CD8-positive, alpha-beta memory T cell (primary cell): ENCODE measurements around the gene MUC5B. TPM values are rescaled to one million over a fixed set of nuclear protein-coding genes. Genes with fewer than 3 reads are reported as not detected.

ENCODE experiments used
- CTCF ChIA-PET: fragments of 350-600 bp; sonication (Branson Sonifier 250); formaldehyde crosslinking; loops from one replicate; lab custom pipeline; 2021; ENCODE audit warnings: antibody characterized with exemption; lab: Charles Lee
- POLR2A ChIA-PET: fragments of 350-600 bp; sonication (Branson Sonifier 250); formaldehyde crosslinking; loops from one replicate; lab custom pipeline; 2021; ENCODE audit warnings: antibody characterized with exemption; lab: Charles Lee
- DNase-seq, 5 donors: peaks; one replicate each; pipeline versions ENCODE4 v3.0.0 to v3.0.0-alpha.2; 2020 to 2022; ENCODE audit warnings: mixed read lengths in 1 of 5
- H3K27ac ChIP-seq: one replicate; pipeline ENCODE4 v1.7.0; 2013; ENCODE audit warnings: low read depth, mild to moderate bottlenecking, low read length, moderate library complexity
- H3K27me3 ChIP-seq: 2 replicates; pipeline ENCODE4 v1.7.0; 2013; ENCODE audit warnings: low read length, mild to moderate bottlenecking; ENCODE audit not compliant: insufficient read depth, poor library complexity, severe bottlenecking
- H3K36me3 ChIP-seq: 2 replicates; pipeline ENCODE4 v1.7.0; 2013; ENCODE audit warnings: mild to moderate bottlenecking, low read length, moderate library complexity; ENCODE audit not compliant: insufficient read depth
- H3K4me1 ChIP-seq: 2 replicates; pipeline ENCODE4 v1.7.0; 2013; ENCODE audit warnings: mild to moderate bottlenecking, low read length, moderate library complexity; ENCODE audit not compliant: insufficient read depth
- H3K4me3 ChIP-seq: 2 replicates; pipeline ENCODE4 v1.7.0; 2013; ENCODE audit warnings: mild to moderate bottlenecking, low read length
- H3K9me3 ChIP-seq: 2 replicates; pipeline ENCODE4 v1.7.0; 2013; ENCODE audit warnings: mild to moderate bottlenecking, low read length
- H3K27ac Mint-ChIP-seq, 8 donors: one replicate each; pipeline ENCODE4 v1.8.0; 2020 to 2021; ENCODE audit warnings: mixed read lengths in 8 of 8, mild to moderate bottlenecking in 6 of 8, inconsistent platforms in 3 of 8, moderate library complexity in 3 of 8
- H3K27me3 Mint-ChIP-seq, 2 donors: one replicate each; pipeline ENCODE4 v1.8.0; 2020 to 2021; ENCODE audit warnings: mixed read lengths in 2 of 2, mild to moderate bottlenecking in 1 of 2, moderate library complexity in 1 of 2
- H3K36me3 Mint-ChIP-seq, 3 donors: one replicate each; pipeline ENCODE4 v1.8.0; 2020 to 2021; ENCODE audit warnings: mixed read lengths in 3 of 3, inconsistent platforms in 1 of 3, mild to moderate bottlenecking in 1 of 3
- H3K4me1 Mint-ChIP-seq, 3 donors: one replicate each; pipeline ENCODE4 v1.8.0; 2020 to 2021; ENCODE audit warnings: mixed read lengths in 3 of 3, inconsistent platforms in 1 of 3, mild to moderate bottlenecking in 1 of 3
- H3K4me3 Mint-ChIP-seq, 7 donors: one replicate each; pipeline ENCODE4 v1.8.0; 2020 to 2021; ENCODE audit warnings: mixed read lengths in 7 of 7, mild to moderate bottlenecking in 6 of 7, moderate library complexity in 4 of 7, inconsistent platforms in 2 of 7
- H3K9me3 Mint-ChIP-seq, 5 donors: one replicate each; pipeline ENCODE4 v1.8.0; 2020 to 2022; ENCODE audit warnings: mixed read lengths in 5 of 5, mild to moderate bottlenecking in 3 of 5, moderate library complexity in 2 of 5, inconsistent platforms in 1 of 5
- polyA plus RNA-seq: library from polyadenylated mRNA; unstranded; fragments of 300-500 nt; fragmentation: Illumina TruSeq; gene quantifications from one replicate; pipeline ENCODE4 v1.2.3, GENCODE V29; 2021
- total RNA-seq, 2 experiments: library from RNA; stranded (reverse); gene quantifications; one replicate each; pipeline ENCODE4 v1.2.3, GENCODE V29; 2021

The MUC5B gene
- total and polyA plus RNA-seq, 3 experiments from 2014 or later = not detected

GRCh38 chr11:1304380-1304779 lies 81.5 kb downstream of the MUC5B start:
- Histone ChIP-seq H3K9me3 (no peaks in the 10 kb centered on the region), H3K36me3 (no peaks in the 10 kb centered on the region), H3K4me1 (peaks cover 21% of the 10 kb centered on the region), H3K4me3 (no peak overlapping the region), H3K27ac (no peak overlapping the region), H3K27me3 (no peaks in the 10 kb centered on the region)
- H3K4me1 Mint-ChIP-seq = peaks cover 33 to 74% (median 39%) of the 10 kb centered on the region in 3 donors
- no peaks in the 10 kb centered on the region for H3K27me3 Mint-ChIP-seq
- POLR2A ChIA-PET = no interaction called here
- H3K9me3 Mint-ChIP-seq = no peaks in the 10 kb centered on the region
- H3K27ac Mint-ChIP-seq = peak overlapping the region in 3 of 8 donors; percentile 7 to 79 (median 24)
- peaks cover 0 to 46% (median 3%) of the 10 kb centered on the region in 3 donors for H3K36me3 Mint-ChIP-seq
- CTCF ChIA-PET = no interaction called here
- no peak for DNase-seq
- peak overlapping the region in 1 of 7 donors; percentile 60 for H3K4me3 Mint-ChIP-seq

DNA sequence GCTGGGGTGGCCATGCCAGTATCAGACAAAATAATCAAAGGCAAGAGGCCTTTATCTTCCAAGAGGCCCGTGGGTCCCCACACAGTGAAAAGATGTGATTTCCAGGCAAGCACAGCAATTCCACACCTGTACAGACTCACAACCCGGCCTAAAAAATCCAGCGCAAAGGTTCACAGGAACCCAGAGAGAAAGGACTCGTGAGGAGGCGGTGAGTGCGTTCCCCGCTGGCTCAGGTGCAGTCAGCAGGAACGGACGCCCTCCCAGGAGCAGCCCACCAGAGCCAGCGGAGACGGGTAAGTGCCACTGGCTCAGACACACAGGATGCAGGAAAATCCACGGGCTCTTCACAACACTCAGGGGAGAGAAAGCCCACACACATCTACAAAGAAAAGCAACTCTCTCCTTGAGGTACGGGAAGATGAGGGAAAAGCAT lies 82.2 kb downstream of the MUC5B start:
- H3K4me3 ChIP-seq = no peak overlapping the region
- H3K27me3 ChIP-seq = no peaks in the 10 kb centered on the region
- no peak overlapping the region for H3K27ac ChIP-seq
- no peaks in the 10 kb centered on the region for H3K9me3 ChIP-seq
- ChIA-PET CTCF (no interaction called here), POLR2A (no interaction called here)
- H3K36me3 ChIP-seq = no peaks in the 10 kb centered on the region
- DNase-seq = no peak
- peak overlapping the region in 4 of 8 donors; percentile 14 to 79 (median 56) for H3K27ac Mint-ChIP-seq
- H3K4me1 Mint-ChIP-seq = peaks cover 31 to 71% (median 37%) of the 10 kb centered on the region in 3 donors
- H3K36me3 Mint-ChIP-seq = peaks cover 0 to 44% (median 3%) of the 10 kb centered on the region in 3 donors
- H3K27me3 Mint-ChIP-seq = no peaks in the 10 kb centered on the region
- peak overlapping the region in 1 of 7 donors; percentile 56 for H3K4me3 Mint-ChIP-seq
- peaks cover 23% of the 10 kb centered on the region for H3K4me1 ChIP-seq
- H3K9me3 Mint-ChIP-seq = no peaks in the 10 kb centered on the region

DNA sequence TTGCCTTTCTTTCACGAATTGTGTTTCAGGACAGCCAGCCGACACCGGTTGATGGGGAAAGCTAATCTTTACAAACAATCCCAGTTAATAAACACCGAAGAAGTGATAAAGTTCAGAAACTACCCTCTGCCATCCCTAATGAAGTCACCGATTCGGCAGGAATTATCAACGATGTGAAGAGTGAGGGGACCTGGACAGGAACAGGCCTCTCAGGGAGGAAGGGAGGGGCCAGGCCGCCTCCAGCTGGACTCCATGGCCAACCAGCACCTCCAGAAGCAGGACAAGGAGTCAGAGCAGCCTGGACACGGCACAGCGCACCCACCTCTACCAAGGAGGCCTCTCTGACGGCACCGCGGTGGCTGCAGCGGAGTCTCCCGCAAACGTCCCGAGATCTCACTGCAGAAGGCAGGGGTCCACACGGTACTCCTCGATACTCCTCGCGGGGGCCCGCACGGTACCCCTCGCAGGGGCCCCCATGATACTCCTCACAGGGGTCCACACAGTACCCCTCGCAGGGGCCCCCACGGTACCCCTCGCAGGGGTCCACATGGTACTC lies 82.7 kb downstream of the MUC5B start:
- Histone ChIP-seq H3K4me3 (no peak overlapping the region), H3K27me3 (no peaks in the 10 kb centered on the region), H3K9me3 (no peaks in the 10 kb centered on the region), H3K27ac (no peak overlapping the region), H3K36me3 (no peaks in the 10 kb centered on the region), H3K4me1 (peaks cover 28% of the 10 kb centered on the region)
- ChIA-PET CTCF (no interaction called here), POLR2A (no interaction called here)
- peak overlapping the region in 2 of 8 donors; percentile 77 to 79 for H3K27ac Mint-ChIP-seq
- peaks cover 0 to 43% (median 3%) of the 10 kb centered on the region in 3 donors for H3K36me3 Mint-ChIP-seq
- no peak for DNase-seq
- no peaks in the 10 kb centered on the region for H3K9me3 Mint-ChIP-seq
- peak overlapping the region in 1 of 7 donors; percentile 56 for H3K4me3 Mint-ChIP-seq
- H3K4me1 Mint-ChIP-seq = peaks cover 32 to 70% (median 37%) of the 10 kb centered on the region in 3 donors
- H3K27me3 Mint-ChIP-seq = no peaks in the 10 kb centered on the region

- Mint-ChIP-seq H3K4me1 (peaks cover 41 to 77% (median 46%) of the 10 kb centered on the region in 3 donors), H3K36me3 (peaks cover 0 to 41% (median 3%) of the 10 kb centered on the region in 3 donors), H3K27ac (peak overlapping the region in 6 of 8 donors; percentile 48 to 93 (median 78)), H3K4me3 (peak overlapping the region in 4 of 7 donors; percentile 33 to 75 (median 54)), H3K9me3 (no peaks in the 10 kb centered on the region), H3K27me3 (no peaks in the 10 kb centered on the region)
- POLR2A ChIA-PET = no interaction called here
- CTCF ChIA-PET = no interaction called here
- H3K9me3 ChIP-seq = no peaks in the 10 kb centered on the region
- H3K4me1 ChIP-seq = peaks cover 35% of the 10 kb centered on the region
- no peaks in the 10 kb centered on the region for H3K36me3 ChIP-seq
- H3K27me3 ChIP-seq = no peaks in the 10 kb centered on the region
- H3K27ac ChIP-seq = no peak overlapping the region
- DNase-seq = no peak
- H3K4me3 ChIP-seq = no peak overlapping the region
These were observed 83.6 kb downstream of the MUC5B start for GRCh38 chr11:1306186-1307162.

DNA sequence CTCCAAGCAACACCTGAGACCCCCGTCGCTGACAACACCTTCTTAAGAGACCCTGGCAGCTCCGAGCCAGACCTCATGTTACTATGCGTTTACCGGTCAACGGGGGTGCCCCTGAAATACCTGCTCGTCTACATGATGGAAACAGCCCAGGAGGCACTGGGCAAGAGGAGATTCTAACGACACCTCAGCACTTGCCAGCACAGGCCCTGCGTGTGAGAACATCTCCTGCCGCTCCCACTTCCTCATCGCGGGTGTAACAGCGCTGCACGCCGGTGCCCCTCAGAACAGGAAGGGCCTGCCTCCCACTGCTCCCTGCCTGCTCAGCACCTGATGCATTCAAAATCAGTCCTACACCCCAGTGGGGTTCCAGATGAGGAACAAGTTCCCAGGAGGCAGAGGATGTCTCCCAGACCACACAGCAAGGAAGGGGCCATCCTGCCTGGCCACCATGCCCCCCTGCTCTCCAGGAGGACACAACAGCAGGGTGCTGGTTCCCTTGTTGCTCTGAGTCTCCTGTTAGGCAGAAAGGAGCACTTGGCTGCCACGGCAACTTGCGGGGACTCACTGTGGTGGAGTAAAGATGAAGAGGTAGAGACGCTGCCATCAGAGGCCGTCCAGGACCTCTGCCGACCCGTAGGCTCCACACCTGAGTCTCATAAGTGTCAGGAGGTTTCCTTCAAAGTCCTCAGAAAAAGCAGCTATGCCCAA lies 84.5 kb downstream of the MUC5B start:
- H3K4me3 Mint-ChIP-seq = peak overlapping the region; percentile 33 to 91 (median 71)
- no peak for DNase-seq
- no peak overlapping the region for H3K4me3 ChIP-seq
- H3K36me3 ChIP-seq = no peaks in the 10 kb centered on the region
- peak overlapping the region; percentile 48 to 93 (median 72) for H3K27ac Mint-ChIP-seq
- H3K9me3 Mint-ChIP-seq = no peaks in the 10 kb centered on the region
- ChIA-PET CTCF (no interaction called here), POLR2A (no interaction called here)
- H3K27me3 ChIP-seq = no peaks in the 10 kb centered on the region
- H3K36me3 Mint-ChIP-seq = peaks cover 0 to 38% (median 3%) of the 10 kb centered on the region in 3 donors
- no peaks in the 10 kb centered on the region for H3K27me3 Mint-ChIP-seq
- H3K27ac ChIP-seq = no peak overlapping the region
- H3K4me1 Mint-ChIP-seq = peaks cover 40 to 73% (median 49%) of the 10 kb centered on the region in 3 donors
- no peaks in the 10 kb centered on the region for H3K9me3 ChIP-seq
- H3K4me1 ChIP-seq = peaks cover 35% of the 10 kb centered on the region

DNA sequence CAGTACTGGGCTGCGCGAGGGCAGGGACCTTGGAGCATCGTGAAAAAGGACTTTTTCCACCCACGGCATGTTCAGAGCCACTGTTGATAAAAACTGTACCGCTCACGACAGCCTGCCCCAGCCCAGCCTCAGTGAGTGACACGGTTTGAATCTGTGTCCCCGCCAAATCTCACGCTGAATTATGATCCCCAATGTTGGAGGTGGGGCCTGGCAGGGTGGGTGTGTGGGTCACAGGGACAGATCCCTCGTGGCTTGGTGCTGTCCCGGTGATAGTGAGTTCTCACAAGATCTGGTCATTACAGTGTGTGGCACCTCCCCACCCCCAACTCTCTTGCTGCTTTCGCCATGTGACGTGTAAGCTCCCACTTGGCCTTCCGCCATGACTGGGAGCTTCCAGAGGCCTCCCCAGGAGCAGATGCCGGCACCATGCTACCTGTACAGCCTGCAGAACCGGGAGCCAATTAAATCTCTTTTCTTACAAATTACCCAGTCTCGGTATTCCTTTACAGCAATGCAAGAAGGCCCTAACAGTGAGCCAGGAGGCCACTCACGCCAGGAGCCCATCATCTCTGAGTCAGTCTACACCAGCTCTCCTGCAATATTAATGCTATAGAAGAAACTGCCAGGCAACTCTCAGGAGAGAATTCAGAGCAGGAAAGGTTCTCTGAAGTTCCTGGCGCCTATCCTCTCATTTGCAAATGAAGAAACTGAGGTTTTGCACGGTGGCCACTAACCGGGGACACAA lies 85.3 kb downstream of the MUC5B start:
- no peaks in the 10 kb centered on the region for H3K9me3 ChIP-seq
- H3K4me3 ChIP-seq = peak overlapping the region; percentile 54
- no peak for DNase-seq
- no peaks in the 10 kb centered on the region for H3K9me3 Mint-ChIP-seq
- H3K27ac Mint-ChIP-seq = peak overlapping the region; percentile 78 to 96 (median 86)
- H3K27me3 Mint-ChIP-seq = no peaks in the 10 kb centered on the region
- H3K4me1 ChIP-seq = peaks cover 35% of the 10 kb centered on the region
- H3K27me3 ChIP-seq = no peaks in the 10 kb centered on the region
- peaks cover 0 to 34% (median 3%) of the 10 kb centered on the region in 3 donors for H3K36me3 Mint-ChIP-seq
- H3K4me3 Mint-ChIP-seq = peak overlapping the region; percentile 68 to 91 (median 73)
- POLR2A ChIA-PET = interaction anchor here (0.9 to 2.3 kb wide), 2 partner anchors 81 to 265 kb away, joined by 3 to 8 read pairs; partner anchors contain the start of gene BRSK2
- H3K4me1 Mint-ChIP-seq = peaks cover 36 to 64% (median 49%) of the 10 kb centered on the region in 3 donors
- CTCF ChIA-PET = no interaction called here
- H3K27ac ChIP-seq = no peak overlapping the region
- H3K36me3 ChIP-seq = no peaks in the 10 kb centered on the region
